ENCODE measurements around the gene LYPD6.

DNA sequence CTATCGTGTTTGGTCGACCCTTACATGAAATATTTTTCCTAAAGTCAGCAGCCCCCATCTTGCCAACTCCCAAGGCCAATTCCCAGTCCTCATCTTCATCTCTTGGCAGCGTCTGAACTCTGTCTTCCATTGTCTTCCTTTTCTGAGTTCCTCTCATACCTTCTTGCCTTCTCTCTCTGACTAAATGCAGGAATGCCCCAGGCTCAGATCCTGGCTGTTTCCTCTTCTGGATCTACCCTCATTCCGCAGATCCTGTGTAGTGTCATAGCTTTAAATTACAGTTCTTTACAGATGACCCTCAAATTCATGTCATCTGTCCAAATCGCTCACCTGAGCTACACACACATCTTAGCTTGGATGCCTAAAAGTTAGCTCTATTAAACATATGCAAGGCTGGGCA lies 162.5 kb downstream of the LYPD6 start:
- TF ChIP-seq, protein P1, sequence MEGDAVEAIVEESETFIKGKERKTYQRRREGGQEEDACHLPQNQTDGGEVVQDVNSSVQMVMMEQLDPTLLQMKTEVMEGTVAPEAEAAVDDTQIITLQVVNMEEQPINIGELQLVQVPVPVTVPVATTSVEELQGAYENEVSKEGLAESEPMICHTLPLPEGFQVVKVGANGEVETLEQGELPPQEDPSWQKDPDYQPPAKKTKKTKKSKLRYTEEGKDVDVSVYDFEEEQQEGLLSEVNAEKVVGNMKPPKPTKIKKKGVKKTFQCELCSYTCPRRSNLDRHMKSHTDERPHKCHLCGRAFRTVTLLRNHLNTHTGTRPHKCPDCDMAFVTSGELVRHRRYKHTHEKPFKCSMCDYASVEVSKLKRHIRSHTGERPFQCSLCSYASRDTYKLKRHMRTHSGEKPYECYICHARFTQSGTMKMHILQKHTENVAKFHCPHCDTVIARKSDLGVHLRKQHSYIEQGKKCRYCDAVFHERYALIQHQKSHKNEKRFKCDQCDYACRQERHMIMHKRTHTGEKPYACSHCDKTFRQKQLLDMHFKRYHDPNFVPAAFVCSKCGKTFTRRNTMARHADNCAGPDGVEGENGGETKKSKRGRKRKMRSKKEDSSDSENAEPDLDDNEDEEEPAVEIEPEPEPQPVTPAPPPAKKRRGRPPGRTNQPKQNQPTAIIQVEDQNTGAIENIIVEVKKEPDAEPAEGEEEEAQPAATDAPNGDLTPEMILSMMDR (conservative IDR thresholded peaks at IDR 0.05; ENCODE audit: low read depth, low read length): no peak
- no peak for TF ChIP-seq EZH2 (IDR thresholded peaks at IDR 0.05; ENCODE audit: low read length, unreplicated experiment)
